ENCODE measurements around the gene LHFPL3. TPM values are rescaled to one million over a fixed set of nuclear protein-coding genes. Genes with fewer than 3 reads are reported as not detected.

Gene LHFPL3
- total RNA-seq, 1 experiment from 2014 or later = not detected

GRCh38 chr7:104327938-104328295 lies 486 bp upstream of the LHFPL3 start:
- peak overlapping the region; percentile 10 for H3K9ac ChIP-seq (ENCODE audit: extremely low read depth, insufficient read length, low read length)
- H4K91ac ChIP-seq (ENCODE audit: insufficient read length, low read depth, low read length) = no peak overlapping the region
- no peak overlapping the region for H3T11ph ChIP-seq (ENCODE audit: low read length)
- no CpG with 5 or more reads among the region's 13 CpGs for whole genome bisulfite sequencing (ENCODE audit: extremely low coverage, insufficient read length, low lambda C conversion rate)
- Mint-ChIP-seq H3K4me1 (peaks cover 4 to 12% of the 10 kb centered on the region in 2 experiments; a peak in 3 of 4 replicates), H3K27ac (no peak overlapping the region), H3K9me3 (no peaks in the 10 kb centered on the region; a peak in 1 of 5 replicates), H3K36me3 (ENCODE audit: insufficient read depth in 1 of 3, low read depth in 3 of 3) (no peaks in the 10 kb centered on the region; a peak in 1 of 7 replicates), H3K4me3 (peak overlapping the region; percentile 53 to 80), H3K27me3 (ENCODE audit: low read depth) (peaks cover 75% of the 10 kb centered on the region)
- H3K4ac ChIP-seq (ENCODE audit: low read depth, low read length) = no peak overlapping the region
- peaks cover 12% of the 10 kb centered on the region for H3K23me2 ChIP-seq (ENCODE audit: insufficient read length, low read depth, low read length, poor library complexity, severe bottlenecking)
- peak; percentile 54 for DNase-seq
- no peak overlapping the region for H2BK5ac ChIP-seq (ENCODE audit: insufficient read length, low read length)
- no peak for TF ChIP-seq CTCF (conservative IDR thresholded peaks at IDR 0.05)
- no peak overlapping the region for H4K8ac ChIP-seq (replicated peaks; ENCODE audit: insufficient read length, low read depth, low read length)
- no peak overlapping the region for H2AK5ac ChIP-seq (ENCODE audit: insufficient read length, low read length)
- H3K9me3 ChIP-seq (ENCODE audit: control insufficient read depth, low read depth, low read length) = no peaks in the 10 kb centered on the region
- H3K4me2 ChIP-seq (ENCODE audit: insufficient read depth, insufficient read length, low read length) = peak overlapping the region; percentile 71
- no peaks in the 10 kb centered on the region for H3K79me2 ChIP-seq (ENCODE audit: insufficient read depth, low read length)
- H2BK15ac ChIP-seq (ENCODE audit: low read depth, low read length) = no peak overlapping the region
- peak overlapping the region; percentile 62; the same call in 1 of the 2 replicates for H3K14ac ChIP-seq (ENCODE audit: insufficient read depth, low read length)
- no peak overlapping the region for H3K56ac ChIP-seq (ENCODE audit: insufficient read length, low read depth, low read length)
- no peaks in the 10 kb centered on the region for H3K79me1 ChIP-seq (ENCODE audit: insufficient read depth, low read depth, low read length, poor library complexity, severe bottlenecking)
- no peaks in the 10 kb centered on the region for H4K20me1 ChIP-seq (ENCODE audit: control insufficient read depth, insufficient read depth, insufficient read length)
- no peaks in the 10 kb centered on the region for H3K4me1 ChIP-seq (ENCODE audit: insufficient read depth, low read length)
- H3K23ac ChIP-seq (ENCODE audit: insufficient read length, low read depth, low read length) = no peak overlapping the region
- no peak overlapping the region for H2BK12ac ChIP-seq (ENCODE audit: insufficient read length, low read depth, low read length)
- H3K27ac ChIP-seq (ENCODE audit: insufficient read length, low read depth, low read length) = no peak overlapping the region
- no peak overlapping the region for H3K18ac ChIP-seq (ENCODE audit: insufficient read length, low read depth, low read length)
- H4K5ac ChIP-seq (ENCODE audit: insufficient read length, low read depth, low read length) = no peak overlapping the region
- peak overlapping the region; percentile 49 for H2AFZ ChIP-seq (ENCODE audit: low read length)
- no peak overlapping the region for H2BK120ac ChIP-seq (ENCODE audit: low read depth, low read length, poor library complexity, severe bottlenecking)
- peaks cover 38% of the 10 kb centered on the region for H3K27me3 ChIP-seq (ENCODE audit: insufficient read depth, low read length)
- H2BK20ac ChIP-seq (ENCODE audit: low read depth, low read length, poor library complexity, severe bottlenecking) = no peak overlapping the region
